ENCODE data around the gene GPHN. TPM values are rescaled to one million over a fixed set of nuclear protein-coding genes. Genes with fewer than 3 reads are reported as not detected.

The GPHN gene
- total RNA-seq, 4 donors from 2014 or later, result 14.4 to 32.7 (median 21.1) TPM

- Histone ChIP-seq H3K36me3 (no peaks in the 10 kb centered on the region), H3K4me1 (peaks cover 0 to 9% of the 10 kb centered on the region in 2 donors), H3K4me3 (replicated peaks in 1 of 3) (peak overlapping the region; percentile 59 to 98 (median 77)), H3K27me3 (no peaks in the 10 kb centered on the region), H3K9me3 (no peaks in the 10 kb centered on the region), H3K27ac (peak overlapping the region; percentile 73 to 95 (median 90))
- intact Hi-C loops (cut with DNase I), result no loop called here
- peak in 1 of 2 donors; percentile 10 for TF ChIP-seq POLR2A (IDR thresholded peaks at IDR 0.05)
- peak in 1 of 6 experiments; percentile 1 for TF ChIP-seq CTCF (IDR thresholded peaks at IDR 0.05)
- WGBS, 2 donors, result 0 to 1% methylated on average over 38 to 44 of the region's 57 CpGs
- DNase-seq, result peak; percentile 44
Observed at GRCh38 chr14:66508846-66509621, 1.1 kb downstream of the GPHN start.

- no peak overlapping the region for H3K27ac ChIP-seq
- TF ChIP-seq CTCF (IDR thresholded peaks at IDR 0.05), result no peak
- TF ChIP-seq POLR2A (IDR thresholded peaks at IDR 0.05), result no peak
- H3K36me3 ChIP-seq, result no peaks in the 10 kb centered on the region
- WGBS, 2 donors, result 71 to 72% methylated on average over 4 of the region's 4 CpGs
- peak overlapping the region in 1 of 3 donors; percentile 59 for H3K4me3 ChIP-seq (replicated peaks in 1 of 3)
- DNase-seq, result no peak
- H3K4me1 ChIP-seq, result peaks cover 0 to 9% of the 10 kb centered on the region in 2 donors
- intact Hi-C loops (cut with DNase I), result no loop called here
- no peaks in the 10 kb centered on the region for H3K27me3 ChIP-seq
- no peaks in the 10 kb centered on the region for H3K9me3 ChIP-seq
Observed at GRCh38 chr14:66509874-66510273, 1.9 kb downstream of the GPHN start.

GRCh38 chr14:66511849-66512248, 3.9 kb downstream of the GPHN start:
- no peaks in the 10 kb centered on the region for H3K36me3 ChIP-seq
- no peaks in the 10 kb centered on the region for H3K9me3 ChIP-seq
- H3K27ac ChIP-seq, result no peak overlapping the region
- intact Hi-C loops (cut with DNase I), result no loop called here
- no peak overlapping the region for H3K4me3 ChIP-seq (replicated peaks in 1 of 3)
- no peak for DNase-seq
- no peaks in the 10 kb centered on the region for H3K27me3 ChIP-seq
- 95 to 98% methylated on average over 1 of the region's 1 CpG for WGBS, 2 donors
- H3K4me1 ChIP-seq, result peaks cover 0 to 6% of the 10 kb centered on the region in 2 donors
- TF ChIP-seq POLR2A (IDR thresholded peaks at IDR 0.05), result no peak
- TF ChIP-seq CTCF (IDR thresholded peaks at IDR 0.05), result no peak

GRCh38 chr14:66514213-66514612, 6.3 kb downstream of the GPHN start:
- TF ChIP-seq POLR2A (IDR thresholded peaks at IDR 0.05) (no peak), CTCF (IDR thresholded peaks at IDR 0.05) (no peak)
- no peak for DNase-seq
- Histone ChIP-seq H3K9me3 (no peaks in the 10 kb centered on the region), H3K4me3 (replicated peaks in 1 of 3) (no peak overlapping the region), H3K27me3 (no peaks in the 10 kb centered on the region), H3K36me3 (no peaks in the 10 kb centered on the region), H3K4me1 (peaks cover 0 to 4% of the 10 kb centered on the region in 2 donors), H3K27ac (no peak overlapping the region)
- intact Hi-C loops (cut with DNase I), result no loop called here
- WGBS, 2 donors, result 92 to 95% methylated on average over 2 of the region's 2 CpGs

GRCh38 chr14:66530526-66530925, 22.6 kb downstream of the GPHN start:
- intact Hi-C loops (cut with DNase I), result no loop called here
- Histone ChIP-seq H3K27ac (no peak overlapping the region), H3K9me3 (no peaks in the 10 kb centered on the region), H3K4me3 (replicated peaks in 1 of 3) (no peak overlapping the region), H3K36me3 (no peaks in the 10 kb centered on the region), H3K27me3 (no peaks in the 10 kb centered on the region), H3K4me1 (peaks cover 0 to 4% of the 10 kb centered on the region in 2 donors)
- no peak for DNase-seq
- 94 to 97% methylated on average over 8 to 9 of the region's 9 CpGs for WGBS, 2 donors
- TF ChIP-seq CTCF (IDR thresholded peaks at IDR 0.05) (no peak), POLR2A (IDR thresholded peaks at IDR 0.05) (no peak)

Measured in thyroid gland (tissue), 4 donors.